GM12878 (cell line): ENCODE results near the gene MN1. TPM values are rescaled to one million over a fixed set of nuclear protein-coding genes. Genes with fewer than 3 reads are reported as not detected.

Experiments used
- BCL3 ChIP-seq: IDR thresholded peaks from 2 replicates; pipeline ENCODE4 v1.6.1; 2011; ENCODE audit warnings: borderline replicate concordance, low read depth, mild to moderate bottlenecking, moderate library complexity, low read length; ENCODE audit not compliant: insufficient read depth, poor library complexity, severe bottlenecking
- CEBPB ChIP-seq, 2 experiments: fragments of 150-350 bp in 1 of 2; IDR thresholded peaks; 2 replicates each; pipeline ENCODE4 v1.6.1; 2012 to 2014; ENCODE audit warnings: low read depth in 2 of 2, low read length in 2 of 2, borderline replicate concordance in 1 of 2, inconsistent platforms in 1 of 2
- EP300 ChIP-seq, 2 experiments: fragments of 150-350 bp in 1 of 2; IDR thresholded peaks; 2 replicates each; pipeline ENCODE4 v1.6.1; 2011 to 2012; ENCODE audit warnings: low read depth in 2 of 2, low read length in 2 of 2, borderline replicate concordance in 1 of 2, improper control_type of control experiment in 1 of 2, inconsistent platforms in 1 of 2; ENCODE audit not compliant: control insufficient read depth in 1 of 2
- ESRRA ChIP-seq: IDR thresholded peaks from 2 replicates; pipeline ENCODE4 v1.6.1; 2012; ENCODE audit warnings: mild to moderate bottlenecking, low read length, improper control_type of control experiment
- MEF2A ChIP-seq: IDR thresholded peaks from 2 replicates; pipeline ENCODE4 v1.6.1; 2011; ENCODE audit warnings: low read depth, mild to moderate bottlenecking, low read length, moderate library complexity; ENCODE audit not compliant: insufficient read depth
- POU2F2 ChIP-seq: IDR thresholded peaks from 3 replicates; pipeline ENCODE4 v1.6.1; 2011; ENCODE audit warnings: low read depth, mild to moderate bottlenecking, low read length, borderline replicate concordance
- TCF12 ChIP-seq: IDR thresholded peaks from 2 replicates; pipeline ENCODE4 v1.6.1; 2011; ENCODE audit warnings: low read depth, mild to moderate bottlenecking, low read length
- polyA plus RNA-seq, 11 experiments: library from polyadenylated mRNA; depleted of rRNA in 4 of 11; unstranded in 6 of 11; stranded (reverse) in 5 of 11; fragments of >200 nt; fragmentation: Nextera tagmentation in 4 of 11; fragmentation: Illumina TruSeq in 1 of 11; extraction: Ambion mirVana in 4 of 11; extraction: Trizol in 1 of 11; gene quantifications; 1 replicate in 1 of 11; 2 replicates in 10 of 11; pipeline versions ENCODE4 v1.2.1 to v1.2.3, GENCODE V29; 2011 to 2016; ENCODE audit warnings: inconsistent platforms in 2 of 11, missing spikeins in 2 of 11, low read depth in 1 of 11
- total RNA-seq, 4 experiments: library from RNA; depleted of rRNA in 3 of 4; stranded (reverse); fragments of >200 nt in 3 of 4; fragmentation: Illumina TruSeq in 1 of 4; extraction: Trizol in 1 of 4; gene quantifications; 2 replicates each; pipeline versions ENCODE4 v1.2.1 to v1.2.3, GENCODE V29; 2013 to 2021
- TF ChIP-seq, protein P1 (sequence below): fragments of 450-650 bp; formaldehyde crosslinking; IDR thresholded peaks from 2 replicates; pipeline ENCODE4 v1.4.0; 2022; ENCODE audit warnings: mild to moderate bottlenecking, moderate library complexity
- TF ChIP-seq, protein P2 (sequence below): fragments of 450-650 bp; IDR thresholded peaks from 2 replicates; pipeline ENCODE4 v1.6.1; 2017; ENCODE audit warnings: mild to moderate bottlenecking, moderate library complexity

MN1 gene
- total and polyA plus RNA-seq, 10 of the 15 experiments (the other 5 are each of a cell fraction or from before 2014, with no cell fraction given): under 0.01 to 0.24 (median 0.03) TPM; not detected in 3

DNA sequence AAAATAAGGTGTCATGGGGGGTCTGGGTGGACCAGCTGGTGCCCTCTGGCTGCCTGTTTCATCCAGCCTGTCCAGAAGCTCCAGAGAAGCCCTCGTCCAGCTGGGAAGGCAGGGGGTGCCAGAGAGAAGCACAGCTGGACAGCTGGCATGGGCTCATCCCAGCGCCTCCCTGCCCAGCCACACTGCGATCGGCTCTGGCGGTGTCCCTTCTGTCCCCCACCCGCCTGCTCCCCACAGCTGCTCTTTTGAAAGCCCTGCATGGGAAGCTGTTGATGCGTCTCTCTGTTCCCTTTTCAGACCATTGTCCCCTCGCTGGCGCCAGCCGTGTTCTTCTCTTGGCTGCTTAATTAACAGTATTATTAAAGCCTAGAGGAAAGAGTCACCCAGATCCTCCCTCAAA, 86.5 kb downstream of the MN1 start (continued):
- TF ChIP-seq BCL3: no peak
- TF ChIP-seq ESRRA: no peak
- no peak for TF ChIP-seq POU2F2
- TF ChIP-seq EP300 (IDR thresholded peaks at IDR 0.05; ENCODE audit: borderline replicate concordance in 1 of 2, control insufficient read depth in 1 of 2, low read depth in 2 of 2, low read length in 2 of 2): no peak
- TF ChIP-seq, protein P1, sequence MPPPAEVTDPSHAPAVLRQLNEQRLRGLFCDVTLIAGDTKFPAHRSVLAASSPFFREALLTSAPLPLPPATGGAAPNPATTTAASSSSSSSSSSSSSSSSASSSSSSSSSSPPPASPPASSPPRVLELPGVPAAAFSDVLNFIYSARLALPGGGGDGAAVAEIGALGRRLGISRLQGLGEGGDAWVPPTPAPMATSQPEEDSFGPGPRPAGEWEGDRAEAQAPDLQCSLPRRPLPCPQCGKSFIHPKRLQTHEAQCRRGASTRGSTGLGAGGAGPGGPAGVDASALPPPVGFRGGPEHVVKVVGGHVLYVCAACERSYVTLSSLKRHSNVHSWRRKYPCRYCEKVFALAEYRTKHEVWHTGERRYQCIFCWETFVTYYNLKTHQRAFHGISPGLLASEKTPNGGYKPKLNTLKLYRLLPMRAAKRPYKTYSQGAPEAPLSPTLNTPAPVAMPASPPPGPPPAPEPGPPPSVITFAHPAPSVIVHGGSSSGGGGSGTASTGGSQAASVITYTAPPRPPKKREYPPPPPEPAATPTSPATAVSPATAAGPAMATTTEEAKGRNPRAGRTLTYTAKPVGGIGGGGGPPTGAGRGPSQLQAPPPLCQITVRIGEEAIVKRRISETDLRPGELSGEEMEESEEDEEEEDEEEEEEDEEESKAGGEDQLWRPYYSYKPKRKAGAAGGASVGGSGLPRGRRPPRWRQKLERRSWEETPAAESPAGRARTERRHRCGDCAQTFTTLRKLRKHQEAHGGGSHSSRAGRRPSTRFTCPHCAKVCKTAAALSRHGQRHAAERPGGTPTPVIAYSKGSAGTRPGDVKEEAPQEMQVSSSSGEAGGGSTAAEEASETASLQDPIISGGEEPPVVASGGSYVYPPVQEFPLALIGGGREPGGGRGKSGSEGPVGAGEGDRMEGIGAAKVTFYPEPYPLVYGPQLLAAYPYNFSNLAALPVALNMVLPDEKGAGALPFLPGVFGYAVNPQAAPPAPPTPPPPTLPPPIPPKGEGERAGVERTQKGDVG (CRISPR knock-in tag): no peak
- TF ChIP-seq, protein P2, sequence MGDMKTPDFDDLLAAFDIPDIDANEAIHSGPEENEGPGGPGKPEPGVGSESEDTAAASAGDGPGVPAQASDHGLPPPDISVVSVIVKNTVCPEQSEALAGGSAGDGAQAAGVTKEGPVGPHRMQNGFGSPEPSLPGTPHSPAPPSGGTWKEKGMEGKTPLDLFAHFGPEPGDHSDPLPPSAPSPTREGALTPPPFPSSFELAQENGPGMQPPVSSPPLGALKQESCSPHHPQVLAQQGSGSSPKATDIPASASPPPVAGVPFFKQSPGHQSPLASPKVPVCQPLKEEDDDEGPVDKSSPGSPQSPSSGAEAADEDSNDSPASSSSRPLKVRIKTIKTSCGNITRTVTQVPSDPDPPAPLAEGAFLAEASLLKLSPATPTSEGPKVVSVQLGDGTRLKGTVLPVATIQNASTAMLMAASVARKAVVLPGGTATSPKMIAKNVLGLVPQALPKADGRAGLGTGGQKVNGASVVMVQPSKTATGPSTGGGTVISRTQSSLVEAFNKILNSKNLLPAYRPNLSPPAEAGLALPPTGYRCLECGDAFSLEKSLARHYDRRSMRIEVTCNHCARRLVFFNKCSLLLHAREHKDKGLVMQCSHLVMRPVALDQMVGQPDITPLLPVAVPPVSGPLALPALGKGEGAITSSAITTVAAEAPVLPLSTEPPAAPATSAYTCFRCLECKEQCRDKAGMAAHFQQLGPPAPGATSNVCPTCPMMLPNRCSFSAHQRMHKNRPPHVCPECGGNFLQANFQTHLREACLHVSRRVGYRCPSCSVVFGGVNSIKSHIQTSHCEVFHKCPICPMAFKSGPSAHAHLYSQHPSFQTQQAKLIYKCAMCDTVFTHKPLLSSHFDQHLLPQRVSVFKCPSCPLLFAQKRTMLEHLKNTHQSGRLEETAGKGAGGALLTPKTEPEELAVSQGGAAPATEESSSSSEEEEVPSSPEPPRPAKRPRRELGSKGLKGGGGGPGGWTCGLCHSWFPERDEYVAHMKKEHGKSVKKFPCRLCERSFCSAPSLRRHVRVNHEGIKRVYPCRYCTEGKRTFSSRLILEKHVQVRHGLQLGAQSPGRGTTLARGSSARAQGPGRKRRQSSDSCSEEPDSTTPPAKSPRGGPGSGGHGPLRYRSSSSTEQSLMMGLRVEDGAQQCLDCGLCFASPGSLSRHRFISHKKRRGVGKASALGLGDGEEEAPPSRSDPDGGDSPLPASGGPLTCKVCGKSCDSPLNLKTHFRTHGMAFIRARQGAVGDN: no peak
- TF ChIP-seq MEF2A: no peak
- no peak for TF ChIP-seq TCF12
- TF ChIP-seq CEBPB (IDR thresholded peaks at IDR 0.05; ENCODE audit: borderline replicate concordance in 1 of 2, low read depth in 2 of 2, low read length in 2 of 2): no peak
